GM21528 (cell line): ENCODE data around the gene CFAP61.

Experiments
- ATAC-seq: cut with Tn5 transposase; IDR thresholded peaks from one replicate; pipeline ENCODE4 v1.9.1; 2021; ENCODE audit warnings: mild to moderate bottlenecking, moderate library complexity; ENCODE audit not compliant: unreplicated experiment, low FRiP score

Gene CFAP61

GRCh38 chr20:20148779-20149178 is 96.4 kb downstream of the CFAP61 start:
- ATAC-seq, result no peak

- ATAC-seq, result no peak
Measured at GRCh38 chr20:20150241-20150640, 97.9 kb downstream of the CFAP61 start.

- no peak for ATAC-seq
Measured at GRCh38 chr20:20160520-20160919, 108.2 kb downstream of the CFAP61 start.

GRCh38 chr20:20161611-20162010 is 109.3 kb downstream of the CFAP61 start:
- ATAC-seq, result no peak

GRCh38 chr20:20167698-20168097 is 115.4 kb downstream of the CFAP61 start:
- ATAC-seq, result no peak

GRCh38 chr20:20173254-20173653 is 120.9 kb downstream of the CFAP61 start:
- ATAC-seq, result no peak

GRCh38 chr20:20174089-20174835 is 121.9 kb downstream of the CFAP61 start:
- no peak for ATAC-seq

- ATAC-seq, result no peak
Measured at GRCh38 chr20:20181322-20181721, 129.0 kb downstream of the CFAP61 start.

GRCh38 chr20:20184149-20184548 is 131.8 kb downstream of the CFAP61 start:
- ATAC-seq, result no peak

- no peak for ATAC-seq
Measured at GRCh38 chr20:20184706-20185105, 132.4 kb downstream of the CFAP61 start.

- ATAC-seq, result no peak
Measured at GRCh38 chr20:20188647-20189046, 136.3 kb downstream of the CFAP61 start.

- no peak for ATAC-seq
Measured at GRCh38 chr20:20192366-20192765, 140.0 kb downstream of the CFAP61 start.

- no peak for ATAC-seq
Measured at GRCh38 chr20:20195021-20195705, 142.8 kb downstream of the CFAP61 start.

GRCh38 chr20:20196610-20197009 is 144.3 kb downstream of the CFAP61 start:
- no peak for ATAC-seq

GRCh38 chr20:20198011-20198410 is 145.7 kb downstream of the CFAP61 start:
- ATAC-seq, result no peak

GRCh38 chr20:20199361-20200160 is 147.2 kb downstream of the CFAP61 start:
- ATAC-seq, result no peak

GRCh38 chr20:20201124-20201523 is 148.8 kb downstream of the CFAP61 start:
- ATAC-seq, result no peak

GRCh38 chr20:20201639-20202038 is 149.3 kb downstream of the CFAP61 start:
- no peak for ATAC-seq

- ATAC-seq, result no peak
Measured at GRCh38 chr20:20202768-20203167, 150.4 kb downstream of the CFAP61 start.

GRCh38 chr20:20203784-20204183 is 151.5 kb downstream of the CFAP61 start:
- ATAC-seq, result no peak

- no peak for ATAC-seq
Measured at GRCh38 chr20:20204256-20204655, 151.9 kb downstream of the CFAP61 start.
